Transverse colon (tissue), 4 donors: ENCODE results near the gene ATP5MC2. TPM values are rescaled to one million over a fixed set of nuclear protein-coding genes. Genes with fewer than 3 reads are reported as not detected.
A peak's percentile ranks its signal among the peaks of the same experiment; 100 is the strongest.

Source experiments
- DNase-seq: peaks from one replicate; pipeline ENCODE4 v3.0.0-alpha.2; 2019
- H3K27ac ChIP-seq, 4 donors: fragments of 200-600 bp; sonication (generic); 2 replicates each; pipeline ENCODE4 v1.5.1; 2016 to 2018; ENCODE audit warnings: inconsistent platforms in 4 of 4
- H3K27me3 ChIP-seq: fragments of 200-600 bp; sonication (generic); 2 replicates; pipeline ENCODE4 v1.5.1; 2017; ENCODE audit warnings: inconsistent platforms
- H3K36me3 ChIP-seq, 4 donors: fragments of 200-600 bp; sonication (generic); 2 replicates each; pipeline ENCODE4 v1.5.1; 2017 to 2019; ENCODE audit warnings: inconsistent platforms in 4 of 4
- H3K4me1 ChIP-seq, 4 donors: fragments of 200-600 bp; sonication (generic); 2 replicates each; pipeline ENCODE4 v1.5.1; 2017 to 2020; ENCODE audit warnings: inconsistent platforms in 4 of 4
- H3K4me3 ChIP-seq, 4 donors: fragments of 200-600 bp; sonication (generic); 1 replicate in 1 of 4; 2 replicates in 3 of 4; pipeline versions ENCODE4 v1.5.1 to v1.6.1; 2017 to 2019; ENCODE audit warnings: inconsistent platforms in 4 of 4
- H3K9me3 ChIP-seq, 2 donors: fragments of 200-600 bp; sonication (generic); 2 replicates each; pipeline ENCODE4 v1.5.1; 2017 to 2019; ENCODE audit warnings: inconsistent platforms in 2 of 2
- EP300 ChIP-seq: sonication (generic); formaldehyde crosslinking; IDR thresholded peaks from one replicate; pipeline ENCODE4 v1.6.1; 2017; ENCODE audit warnings: antibody characterized with exemption, low read depth
- POLR2A ChIP-seq: fragments of 450-650 bp; IDR thresholded peaks from one replicate; pipeline ENCODE4 v1.6.1; 2016; ENCODE audit warnings: antibody characterized with exemption, mild to moderate bottlenecking, moderate library complexity
- POLR2AphosphoS5 ChIP-seq, 3 donors: sonication (generic); formaldehyde crosslinking; IDR thresholded peaks; one replicate each; pipeline ENCODE4 v1.6.1; 2016; ENCODE audit warnings: antibody characterized with exemption in 3 of 3
- WGBS, 2 donors: methylation state at CpG; one replicate each; pipeline ENCODE4 v1.1.5; 2018; ENCODE audit warnings: low coverage in 1 of 2; 5-methylcytosine and 5-hydroxymethylcytosine counted together
- in situ Hi-C, 4 donors: fragments of 200-750 bp; cut with MboI; loops; one replicate each; pipeline versions ENCODE4 v1.15.0 to v1.15.1; 2017; ENCODE audit warnings: low sequenced_read_pairs in 3 of 4, low pct_ligation_motif_present in 1 of 4, low pct_unique_long_range_greater_than_20kb in 1 of 4
- intact Hi-C: fragments of 100-400 bp; cut with DNase I; formaldehyde crosslinking; loops from one replicate; pipeline ENCODE4 v1.15.1; 2023; ENCODE audit warnings: low total_unique reads
- total RNA-seq, 4 donors: library from RNA; depleted of rRNA; stranded (reverse); fragments of >200 nt; gene quantifications; one replicate each; pipeline ENCODE4 v1.1.0, GENCODE V29; 2016
- TF ChIP-seq, protein P1 (sequence below), 5 experiments: fragments of 200-600 bp in 3 of 5; fragments of 450-650 bp in 2 of 5; sonication (generic) in 3 of 5; IDR thresholded peaks; 1 replicate in 2 of 5; 2 replicates in 3 of 5; pipeline ENCODE4 v1.5.1; 2016 to 2017; ENCODE audit warnings: antibody characterized with exemption in 5 of 5, inconsistent platforms in 3 of 5, mild to moderate bottlenecking in 2 of 5, moderate library complexity in 1 of 5

The ATP5MC2 gene
- total RNA-seq, 4 donors from 2014 or later, result 248 to 394 (median 337) TPM

GRCh38 chr12:53627919-53628318, 48.0 kb downstream of the ATP5MC2 start:
- no peaks in the 10 kb centered on the region for H3K36me3 ChIP-seq
- intact Hi-C loops, result loop anchor here (10.0 kb wide), 2 partner anchors 47 to 83 kb away; partner anchors contain the start of gene ATP5MC2
- in situ Hi-C loops, result loop anchor here in 1 of 4 donors (10.0 kb wide), 1 partner anchor 47 kb away; the partner anchor contains the start of gene ATP5MC2
- H3K9me3 ChIP-seq, result no peaks in the 10 kb centered on the region
- H3K27ac ChIP-seq, result no peak overlapping the region
- no peak overlapping the region for H3K4me3 ChIP-seq
- H3K4me1 ChIP-seq, result peaks cover 3 to 36% (median 33%) of the 10 kb centered on the region in 4 donors
- no peak for DNase-seq
- 84 to 90% methylated on average over 7 to 11 of the region's 11 CpGs for WGBS, 2 donors
- TF ChIP-seq POLR2AphosphoS5 (IDR thresholded peaks at IDR 0.05), result no peak
- H3K27me3 ChIP-seq, result no peaks in the 10 kb centered on the region

GRCh38 chr12:53626702-53627169, 49.1 kb downstream of the ATP5MC2 start:
- Histone ChIP-seq H3K27me3 (no peaks in the 10 kb centered on the region), H3K4me1 (peaks cover 3 to 48% (median 38%) of the 10 kb centered on the region in 4 donors), H3K4me3 (peak overlapping the region; percentile 21 to 71 (median 64)), H3K36me3 (no peaks in the 10 kb centered on the region), H3K27ac (peak overlapping the region; percentile 86 to 93 (median 89)), H3K9me3 (no peaks in the 10 kb centered on the region)
- DNase-seq, result no peak
- in situ Hi-C loops (loop anchor here in 1 of 4 donors (10.0 kb wide), 1 partner anchor 48 kb away; the partner anchor contains the start of gene ATP5MC2), intact Hi-C loops (loop anchor here (10.0 kb wide), 2 partner anchors 48 to 82 kb away; partner anchors contain the start of gene ATP5MC2)
- WGBS, 2 donors, result 20 to 21% methylated on average over 6 of the region's 6 CpGs
- TF ChIP-seq EP300, result no peak

GRCh38 chr12:53625946-53626701, 49.8 kb downstream of the ATP5MC2 start, which contains the start of gene ATF7:
ATF7 (minus strand) TSS chr12:53626382; CDS start chr12:53601000, 25,382 bp downstream.
- no peaks in the 10 kb centered on the region for H3K27me3 ChIP-seq
- WGBS, 2 donors, result 1 to 2% methylated on average over 7 to 48 of the region's 48 CpGs
- peak; percentile 99 for DNase-seq
- peaks cover 3 to 49% (median 38%) of the 10 kb centered on the region in 4 donors for H3K4me1 ChIP-seq
- H3K36me3 ChIP-seq, result no peaks in the 10 kb centered on the region
- intact Hi-C loops (loop anchor here (10.0 kb wide), 2 partner anchors 49 to 81 kb away; partner anchors contain the start of gene ATP5MC2), in situ Hi-C loops (loop anchor here in 1 of 4 donors (10.0 kb wide), 1 partner anchor 49 kb away; the partner anchor contains the start of gene ATP5MC2)
- peak within 1 kb of the TSS; percentile 60 to 71 (median 67) for H3K4me3 ChIP-seq
- peak within 1 kb of the TSS; percentile 86 to 93 (median 89) for H3K27ac ChIP-seq
- no peak for TF ChIP-seq EP300
- TF ChIP-seq POLR2AphosphoS5 (IDR thresholded peaks at IDR 0.05), result peak; percentile 66 to 82 (median 75)
- peak; percentile 60 for TF ChIP-seq POLR2A
- no peaks in the 10 kb centered on the region for H3K9me3 ChIP-seq

- DNase-seq, result no peak
- peak overlapping the region; percentile 86 to 93 (median 89) for H3K27ac ChIP-seq
- no peaks in the 10 kb centered on the region for H3K9me3 ChIP-seq
- intact Hi-C loops, result loop anchor here (10.0 kb wide), 2 partner anchors 49 to 81 kb away; partner anchors contain the start of gene ATP5MC2
- H3K36me3 ChIP-seq, result no peaks in the 10 kb centered on the region
- H3K27me3 ChIP-seq, result no peaks in the 10 kb centered on the region
- peak overlapping the region; percentile 60 to 71 (median 67) for H3K4me3 ChIP-seq
- 9 to 13% methylated on average over 5 of the region's 5 CpGs for WGBS, 2 donors
- peaks cover 3 to 49% (median 38%) of the 10 kb centered on the region in 4 donors for H3K4me1 ChIP-seq
- in situ Hi-C loops, result loop anchor here in 1 of 4 donors (10.0 kb wide), 1 partner anchor 49 kb away; the partner anchor contains the start of gene ATP5MC2
- TF ChIP-seq EP300, result no peak
- no peak for TF ChIP-seq POLR2A
- TF ChIP-seq POLR2AphosphoS5 (IDR thresholded peaks at IDR 0.05), result no peak
- TF ChIP-seq, protein P1, sequence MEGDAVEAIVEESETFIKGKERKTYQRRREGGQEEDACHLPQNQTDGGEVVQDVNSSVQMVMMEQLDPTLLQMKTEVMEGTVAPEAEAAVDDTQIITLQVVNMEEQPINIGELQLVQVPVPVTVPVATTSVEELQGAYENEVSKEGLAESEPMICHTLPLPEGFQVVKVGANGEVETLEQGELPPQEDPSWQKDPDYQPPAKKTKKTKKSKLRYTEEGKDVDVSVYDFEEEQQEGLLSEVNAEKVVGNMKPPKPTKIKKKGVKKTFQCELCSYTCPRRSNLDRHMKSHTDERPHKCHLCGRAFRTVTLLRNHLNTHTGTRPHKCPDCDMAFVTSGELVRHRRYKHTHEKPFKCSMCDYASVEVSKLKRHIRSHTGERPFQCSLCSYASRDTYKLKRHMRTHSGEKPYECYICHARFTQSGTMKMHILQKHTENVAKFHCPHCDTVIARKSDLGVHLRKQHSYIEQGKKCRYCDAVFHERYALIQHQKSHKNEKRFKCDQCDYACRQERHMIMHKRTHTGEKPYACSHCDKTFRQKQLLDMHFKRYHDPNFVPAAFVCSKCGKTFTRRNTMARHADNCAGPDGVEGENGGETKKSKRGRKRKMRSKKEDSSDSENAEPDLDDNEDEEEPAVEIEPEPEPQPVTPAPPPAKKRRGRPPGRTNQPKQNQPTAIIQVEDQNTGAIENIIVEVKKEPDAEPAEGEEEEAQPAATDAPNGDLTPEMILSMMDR (IDR thresholded peaks at IDR 0.05), result no peak
Measured at GRCh38 chr12:53625373-53625945, 50.4 kb downstream of the ATP5MC2 start.

GRCh38 chr12:53624956-53625355, 50.9 kb downstream of the ATP5MC2 start:
- intact Hi-C loops (loop anchor here (10.0 kb wide), 2 partner anchors 50 to 80 kb away; partner anchors contain the start of gene ATP5MC2), in situ Hi-C loops (loop anchor here in 1 of 4 donors (10.0 kb wide), 1 partner anchor 50 kb away; the partner anchor contains the start of gene ATP5MC2)
- H3K27ac ChIP-seq, result peak overlapping the region; percentile 86 to 93 (median 89)
- DNase-seq, result no peak
- H3K9me3 ChIP-seq, result no peaks in the 10 kb centered on the region
- H3K36me3 ChIP-seq, result no peaks in the 10 kb centered on the region
- TF ChIP-seq POLR2A, result no peak
- H3K4me1 ChIP-seq, result peaks cover 3 to 49% (median 38%) of the 10 kb centered on the region in 4 donors
- 29 to 38% methylated on average over 4 of the region's 4 CpGs for WGBS, 2 donors
- H3K27me3 ChIP-seq, result no peaks in the 10 kb centered on the region
- H3K4me3 ChIP-seq, result peak overlapping the region; percentile 60 to 71 (median 67)
